WTC11 (cell line): ENCODE results near the gene SAMD10. TPM values are rescaled to one million over a fixed set of nuclear protein-coding genes. Genes with fewer than 3 reads are reported as not detected.

ENCODE experiments used
- ATAC-seq: fragments of 200-7000 bp; cut with Tn5 transposase; 2 replicates; pipeline ENCODE4 v1.10.0; 2021; ENCODE audit warnings: mild to moderate bottlenecking, moderate library complexity
- CTCF ChIA-PET: fragments of 300-600 bp; sonication (Branson Sonifier 250); formaldehyde crosslinking; loops from one replicate; lab custom pipeline; 2021; ENCODE audit warnings: antibody characterized with exemption; lab: Charles Lee
- POLR2A ChIA-PET: fragments of 350-600 bp; sonication (Branson Sonifier 250); formaldehyde crosslinking; loops from one replicate; lab custom pipeline; 2021; ENCODE audit warnings: antibody characterized with exemption; lab: Charles Lee
- DNase-seq: peaks from one replicate; pipeline ENCODE4 v3.0.0; 2021; ENCODE audit warnings: low spot score
- H3K27ac Mint-ChIP-seq: 2 replicates; pipeline ENCODE4 v1.8.0; 2021; ENCODE audit warnings: mixed read lengths
- H3K27me3 Mint-ChIP-seq: 2 replicates; pipeline ENCODE4 v1.8.0; 2021; ENCODE audit warnings: low read depth, mild to moderate bottlenecking, moderate library complexity, mixed read lengths
- H3K36me3 Mint-ChIP-seq: 2 replicates; pipeline ENCODE4 v1.8.0; 2021; ENCODE audit warnings: mixed read lengths
- H3K4me1 Mint-ChIP-seq: 2 replicates; pipeline ENCODE4 v1.8.0; 2022; ENCODE audit warnings: mixed read lengths
- H3K4me3 Mint-ChIP-seq: 2 replicates; pipeline ENCODE4 v1.8.0; 2021; ENCODE audit warnings: mild to moderate bottlenecking, moderate library complexity, mixed read lengths
- H3K9me3 Mint-ChIP-seq: 2 replicates; pipeline ENCODE4 v1.8.0; 2021; ENCODE audit warnings: mixed read lengths
- ARID4B ChIP-seq: sonication (generic); formaldehyde crosslinking; IDR thresholded peaks from 2 replicates; pipeline ENCODE4 v1.8.0; 2023; ENCODE audit warnings: missing genetic modification reagents, mild to moderate bottlenecking, borderline replicate concordance
- CREB1 ChIP-seq: sonication (generic); formaldehyde crosslinking; IDR thresholded peaks from 2 replicates; pipeline ENCODE4 v1.8.0; 2023; ENCODE audit warnings: mild to moderate bottlenecking, missing genetic modification reagents
- CREM ChIP-seq: sonication (generic); formaldehyde crosslinking; IDR thresholded peaks from 2 replicates; pipeline ENCODE4 v1.8.1; 2022; ENCODE audit warnings: mild to moderate bottlenecking, missing genetic modification reagents, moderate library complexity
- CTCF ChIP-seq: fragments of 200-600 bp; IDR thresholded peaks from 2 replicates; pipeline ENCODE4 v1.8.0; 2022; ENCODE audit warnings: antibody characterized with exemption
- E2F4 ChIP-seq: sonication (generic); formaldehyde crosslinking; IDR thresholded peaks from 2 replicates; pipeline ENCODE4 v1.8.1; 2022; ENCODE audit warnings: low read depth, mild to moderate bottlenecking, moderate library complexity, missing genetic modification reagents, borderline replicate concordance
- FOXP4 ChIP-seq: sonication (generic); formaldehyde crosslinking; IDR thresholded peaks from 2 replicates; pipeline ENCODE4 v1.8.0; 2022; ENCODE audit warnings: mild to moderate bottlenecking, missing genetic modification reagents
- GABPB1 ChIP-seq: sonication (generic); formaldehyde crosslinking; IDR thresholded peaks from 2 replicates; pipeline ENCODE4 v1.8.1; 2023; ENCODE audit warnings: mild to moderate bottlenecking, missing genetic modification reagents
- HMGXB4 ChIP-seq: sonication (generic); formaldehyde crosslinking; IDR thresholded peaks from 2 replicates; pipeline ENCODE4 v1.8.1; 2023; ENCODE audit warnings: mild to moderate bottlenecking, moderate library complexity, missing genetic modification reagents
- JUN ChIP-seq: sonication (generic); formaldehyde crosslinking; IDR thresholded peaks from 2 replicates; pipeline ENCODE4 v1.8.0; 2023; ENCODE audit warnings: mild to moderate bottlenecking, missing genetic modification reagents
- MAX ChIP-seq: sonication (generic); formaldehyde crosslinking; IDR thresholded peaks from 2 replicates; pipeline ENCODE4 v1.8.0; 2022; ENCODE audit warnings: mild to moderate bottlenecking, missing genetic modification reagents
- MYBL2 ChIP-seq: sonication (generic); formaldehyde crosslinking; IDR thresholded peaks from 2 replicates; pipeline ENCODE4 v1.8.1; 2023; ENCODE audit warnings: mild to moderate bottlenecking, moderate library complexity, missing genetic modification reagents
- NFATC4 ChIP-seq: fragments of 250-450 bp; sonication (Bioruptor Pico); IDR thresholded peaks from 2 replicates; pipeline ENCODE4 v1.9.0; 2021; ENCODE audit warnings: mild to moderate bottlenecking
- PRDM15 ChIP-seq: sonication (generic); formaldehyde crosslinking; IDR thresholded peaks from 2 replicates; pipeline ENCODE4 v1.8.0; 2022; ENCODE audit warnings: missing genetic modification reagents
- RELA ChIP-seq: sonication (generic); formaldehyde crosslinking; IDR thresholded peaks from 2 replicates; pipeline ENCODE4 v1.8.1; 2022; ENCODE audit warnings: missing genetic modification reagents, mild to moderate bottlenecking, borderline replicate concordance
- SMAD3 ChIP-seq: sonication (generic); formaldehyde crosslinking; IDR thresholded peaks from 2 replicates; pipeline ENCODE4 v1.8.0; 2022; ENCODE audit warnings: missing genetic modification reagents, mild to moderate bottlenecking, borderline replicate concordance
- SMAD4 ChIP-seq: sonication (generic); formaldehyde crosslinking; IDR thresholded peaks from 2 replicates; pipeline ENCODE4 v1.8.0; 2022; ENCODE audit warnings: mild to moderate bottlenecking, missing genetic modification reagents
- SP1 ChIP-seq: sonication (generic); formaldehyde crosslinking; conservative IDR thresholded peaks from 2 replicates; pipeline ENCODE4 v1.8.1; 2022; ENCODE audit warnings: missing genetic modification reagents
- ZMAT4 ChIP-seq: fragments of 250-450 bp; sonication (Bioruptor Pico); IDR thresholded peaks from 2 replicates; pipeline ENCODE4 v1.9.0; 2021; ENCODE audit warnings: mild to moderate bottlenecking
- ZNF121 ChIP-seq: sonication (generic); formaldehyde crosslinking; IDR thresholded peaks from 2 replicates; pipeline ENCODE4 v1.8.0; 2023; ENCODE audit warnings: missing genetic modification reagents
- ZNF232 ChIP-seq: sonication (generic); formaldehyde crosslinking; IDR thresholded peaks from 2 replicates; pipeline ENCODE4 v1.8.0; 2022; ENCODE audit warnings: mild to moderate bottlenecking, missing genetic modification reagents
- ZNF416 ChIP-seq: fragments of 250-450 bp; sonication (Bioruptor Pico); IDR thresholded peaks from 2 replicates; pipeline ENCODE4 v1.9.0; 2021; ENCODE audit warnings: mild to moderate bottlenecking, inconsistent platforms
- total RNA-seq: library from RNA; stranded (reverse); gene quantifications from 3 replicates; pipeline ENCODE4 v1.2.3, GENCODE V29; 2021

Gene SAMD10
- total RNA-seq, 1 experiment from 2014 or later, result 6.2 TPM

- Mint-ChIP-seq H3K9me3 (no peaks in the 10 kb centered on the region), H3K36me3 (peaks cover 2% of the 10 kb centered on the region; the same call in 1 of the 2 replicates), H3K27me3 (peaks cover 34% of the 10 kb centered on the region), H3K27ac (no peak overlapping the region), H3K4me1 (peaks cover 18% of the 10 kb centered on the region), H3K4me3 (peak overlapping the region; percentile 55)
- ChIA-PET POLR2A (interaction anchor here (0.6 to 1.0 kb wide), 5 partner anchors 16 to 305 kb away, joined by 3 read pairs; partner anchors contain the start of genes ARFRP1, TPD52L2 and ZGPAT), CTCF (interaction anchor here (0.6 to 2.3 kb wide), 59 partner anchors 13 to 1605 kb away, joined by 3 to 54 read pairs (median 5); partner anchors contain the start of genes ARFRP1, C20orf204, PPDPF and PTK6)
- ATAC-seq (peak; percentile 70), DNase-seq (peak; percentile 89)
- no peak for TF ChIP-seq ZMAT4 (CRISPR knock-in tag)
- peak; percentile 98 for TF ChIP-seq CTCF
- TF ChIP-seq ZNF416 (CRISPR knock-in tag), result no peak
- peak; percentile 30; the same call in 1 of the 2 replicates for TF ChIP-seq ZNF232 (CRISPR knock-in tag)
- peak; percentile 25; the same call in 1 of the 2 replicates for TF ChIP-seq PRDM15 (CRISPR knock-in tag)
- TF ChIP-seq SMAD4 (CRISPR knock-in tag), result 0 out of 2 replicates have a peak, but pooled peaks have one; percentile 26
- TF ChIP-seq MYBL2, result 0 out of 2 replicates have a peak, but pooled peaks have one; percentile 26
- no peak for TF ChIP-seq NFATC4 (CRISPR knock-in tag)
- TF ChIP-seq MAX (CRISPR knock-in tag), result peak; percentile 81
- 0 out of 2 replicates have a peak, but pooled peaks have one; percentile 20 for TF ChIP-seq SMAD3 (CRISPR knock-in tag)
- no peak for TF ChIP-seq E2F4
- peak; percentile 82 for TF ChIP-seq ZNF121 (CRISPR knock-in tag)
- TF ChIP-seq GABPB1 (CRISPR knock-in tag), result peak; percentile 56; the same call in 1 of the 2 replicates
- TF ChIP-seq CREM (CRISPR knock-in tag), result no peak
- no peak for TF ChIP-seq FOXP4 (CRISPR knock-in tag)
- TF ChIP-seq JUN, result no peak
- TF ChIP-seq HMGXB4, result no peak
- TF ChIP-seq RELA (CRISPR knock-in tag), result no peak
- TF ChIP-seq ARID4B (CRISPR knock-in tag), result peak; percentile 84
- peak; percentile 72 for TF ChIP-seq SP1
- TF ChIP-seq CREB1, result no peak
Observed at GRCh38 chr20:63973636-63974401, 5.6 kb downstream of the SAMD10 start.
